Activated CD4-positive, alpha-beta T cell treated with anti-CD3 and anti-CD28 coated beads for 36 hours (primary cell): ENCODE measurements around the gene NVL. TPM values are rescaled to one million over a fixed set of nuclear protein-coding genes. Genes with fewer than 3 reads are reported as not detected.

Experiments used
- ATAC-seq: fragments of 200-7000 bp; cut with Tn5 transposase; one replicate; pipeline ENCODE4 v1.10.0; 2021; ENCODE audit warnings: mild to moderate bottlenecking, moderate library complexity
- CTCF ChIA-PET: fragments of 350-600 bp; sonication (Branson Sonifier 250); formaldehyde crosslinking; loops from one replicate; lab custom pipeline; 2021; ENCODE audit warnings: antibody characterized with exemption; lab: Charles Lee
- POLR2A ChIA-PET: fragments of 350-600 bp; sonication (Branson Sonifier 250); formaldehyde crosslinking; loops from one replicate; lab custom pipeline; 2021; ENCODE audit warnings: antibody characterized with exemption, inconsistent platforms; lab: Charles Lee
- DNase-seq: peaks from one replicate; pipeline ENCODE4 v3.0.0-alpha.2; 2020
- H3K27ac Mint-ChIP-seq: one replicate; pipeline ENCODE4 v1.8.0; 2021; ENCODE audit warnings: mixed read lengths
- H3K27me3 Mint-ChIP-seq: one replicate; pipeline ENCODE4 v1.8.0; 2021; ENCODE audit warnings: mixed read lengths
- H3K36me3 Mint-ChIP-seq: one replicate; pipeline ENCODE4 v1.8.0; 2021; ENCODE audit warnings: low read depth, mixed read lengths
- H3K4me1 Mint-ChIP-seq: one replicate; pipeline ENCODE4 v1.8.0; 2021; ENCODE audit warnings: mixed read lengths
- H3K4me3 Mint-ChIP-seq: one replicate; pipeline ENCODE4 v1.8.0; 2021; ENCODE audit warnings: mild to moderate bottlenecking, moderate library complexity, mixed read lengths
- H3K9me3 Mint-ChIP-seq: one replicate; pipeline ENCODE4 v1.8.0; 2021; ENCODE audit warnings: low read depth, mixed read lengths
- intact Hi-C, 2 experiments: fragments of 100-400 bp; cut with DNase I in 1 of 2; cut with micrococcal nuclease in 1 of 2; formaldehyde crosslinking; loops; one replicate each; pipeline versions ENCODE4 v1.14.2 to v1.15.1; 2022 to 2024; cut with DNase I, micrococcal nuclease
- total RNA-seq, 2 experiments: library from RNA; stranded (reverse); gene quantifications; one replicate each; pipeline ENCODE4 v1.2.3, GENCODE V29; 2021

Gene NVL
- total RNA-seq, 2 experiments from 2014 or later = 34.2 to 44.1 TPM

- CTCF ChIA-PET = no interaction called here
- intact Hi-C loops = no loop called here
- no peaks in the 10 kb centered on the region for H3K9me3 Mint-ChIP-seq
Observed at GRCh38 chr1:224259986-224260385, 70.0 kb downstream of the NVL start.

GRCh38 chr1:224258351-224258750 is 71.6 kb downstream of the NVL start:
- ChIA-PET CTCF (no interaction called here), POLR2A (no interaction called here)
- Mint-ChIP-seq H3K4me1 (peaks cover 14% of the 10 kb centered on the region), H3K9me3 (no peaks in the 10 kb centered on the region), H3K4me3 (no peak overlapping the region), H3K27me3 (no peaks in the 10 kb centered on the region), H3K27ac (no peak overlapping the region), H3K36me3 (peaks cover 10% of the 10 kb centered on the region)
- ATAC-seq = no peak
- no peak for DNase-seq
- intact Hi-C loops = no loop called here

More at GRCh38 chr1:224259986-224260385, 70.0 kb downstream of the NVL start:
- POLR2A ChIA-PET = no interaction called here
- ATAC-seq (no peak), DNase-seq (no peak)
- H3K27ac Mint-ChIP-seq = no peak overlapping the region
- no peaks in the 10 kb centered on the region for H3K27me3 Mint-ChIP-seq
- H3K4me3 Mint-ChIP-seq = no peak overlapping the region
- H3K36me3 Mint-ChIP-seq = peaks cover 20% of the 10 kb centered on the region
- H3K4me1 Mint-ChIP-seq = peaks cover 14% of the 10 kb centered on the region

- peaks cover 4% of the 10 kb centered on the region for H3K36me3 Mint-ChIP-seq
- CTCF ChIA-PET = no interaction called here
- ATAC-seq = no peak
- no peak overlapping the region for H3K27ac Mint-ChIP-seq
- no peak overlapping the region for H3K4me3 Mint-ChIP-seq
- DNase-seq = no peak
- no peaks in the 10 kb centered on the region for H3K9me3 Mint-ChIP-seq
- intact Hi-C loops = no loop called here
- no peaks in the 10 kb centered on the region for H3K27me3 Mint-ChIP-seq
- POLR2A ChIA-PET = interaction anchor here (0.6 kb wide), 1 partner anchor 206 kb away, joined by 5 read pairs; no protein-coding TSS in a partner anchor
- peaks cover 3% of the 10 kb centered on the region for H3K4me1 Mint-ChIP-seq
Observed at GRCh38 chr1:224256640-224257039, 73.3 kb downstream of the NVL start.

- no peak overlapping the region for H3K27ac Mint-ChIP-seq
- no peaks in the 10 kb centered on the region for H3K9me3 Mint-ChIP-seq
- no peak overlapping the region for H3K4me3 Mint-ChIP-seq
- ChIA-PET POLR2A (no interaction called here), CTCF (no interaction called here)
- H3K4me1 Mint-ChIP-seq = no peaks in the 10 kb centered on the region
- intact Hi-C loops = no loop called here
- DNase-seq = no peak
- no peak for ATAC-seq
- H3K27me3 Mint-ChIP-seq = no peaks in the 10 kb centered on the region
- peaks cover 6% of the 10 kb centered on the region for H3K36me3 Mint-ChIP-seq
Observed at GRCh38 chr1:224253721-224254120, 76.3 kb downstream of the NVL start.

- DNase-seq = no peak
- H3K27ac Mint-ChIP-seq = no peak overlapping the region
- POLR2A ChIA-PET = no interaction called here
Observed at GRCh38 chr1:224252479-224252878, 77.5 kb downstream of the NVL start.

GRCh38 chr1:224251741-224252146 is 78.2 kb downstream of the NVL start:
- H3K27ac Mint-ChIP-seq = no peak overlapping the region
- POLR2A ChIA-PET = interaction anchor here (0.6 kb wide), 2 partner anchors 14 to 32 kb away, joined by 3 to 5 read pairs; no protein-coding TSS in a partner anchor

More at GRCh38 chr1:224252479-224252878, 77.5 kb downstream of the NVL start:
- intact Hi-C loops = no loop called here
- no peaks in the 10 kb centered on the region for H3K9me3 Mint-ChIP-seq
- CTCF ChIA-PET = interaction anchor here (0.7 kb wide), 1 partner anchor 45 kb away, joined by 3 read pairs; no protein-coding TSS in a partner anchor
- no peak overlapping the region for H3K4me3 Mint-ChIP-seq
- no peaks in the 10 kb centered on the region for H3K4me1 Mint-ChIP-seq
- peaks cover 17% of the 10 kb centered on the region for H3K36me3 Mint-ChIP-seq
- no peak for ATAC-seq
- no peaks in the 10 kb centered on the region for H3K27me3 Mint-ChIP-seq

GRCh38 chr1:224245188-224245587 is 84.8 kb downstream of the NVL start:
- peak; percentile 16 for DNase-seq
- H3K4me3 Mint-ChIP-seq = no peak overlapping the region
- H3K27ac Mint-ChIP-seq = peak overlapping the region; percentile 59
- peaks cover 20% of the 10 kb centered on the region for H3K36me3 Mint-ChIP-seq
- H3K4me1 Mint-ChIP-seq = peaks cover 13% of the 10 kb centered on the region
- H3K27me3 Mint-ChIP-seq = no peaks in the 10 kb centered on the region
- no peaks in the 10 kb centered on the region for H3K9me3 Mint-ChIP-seq
- intact Hi-C loops = no loop called here
- ATAC-seq = peak; percentile 66
- ChIA-PET POLR2A (no interaction called here), CTCF (interaction anchor here (1.9 kb wide), 1 partner anchor 76 kb away, joined by 3 read pairs; no protein-coding TSS in a partner anchor)

More at GRCh38 chr1:224251741-224252146, 78.2 kb downstream of the NVL start:
- H3K4me3 Mint-ChIP-seq = no peak overlapping the region
- H3K36me3 Mint-ChIP-seq = peaks cover 17% of the 10 kb centered on the region
- ATAC-seq (no peak), DNase-seq (no peak)
- no peaks in the 10 kb centered on the region for H3K27me3 Mint-ChIP-seq
- CTCF ChIA-PET = interaction anchor here (0.7 kb wide), 1 partner anchor 45 kb away, joined by 3 read pairs; no protein-coding TSS in a partner anchor
- no peaks in the 10 kb centered on the region for H3K4me1 Mint-ChIP-seq
- no peaks in the 10 kb centered on the region for H3K9me3 Mint-ChIP-seq
- intact Hi-C loops = no loop called here

GRCh38 chr1:224238756-224239155 is 91.2 kb downstream of the NVL start:
- POLR2A ChIA-PET = no interaction called here

GRCh38 chr1:224238212-224238611 is 91.8 kb downstream of the NVL start:
- ChIA-PET CTCF (interaction anchor here (0.6 kb wide), 1 partner anchor 225 kb away, joined by 4 read pairs; no protein-coding TSS in a partner anchor), POLR2A (interaction anchor here (0.7 kb wide), 1 partner anchor 14 kb away, joined by 5 read pairs; no protein-coding TSS in a partner anchor)
- Mint-ChIP-seq H3K4me3 (no peak overlapping the region), H3K4me1 (no peaks in the 10 kb centered on the region), H3K36me3 (peaks cover 5% of the 10 kb centered on the region), H3K9me3 (no peaks in the 10 kb centered on the region), H3K27me3 (no peaks in the 10 kb centered on the region), H3K27ac (peak overlapping the region; percentile 27)
- ATAC-seq (no peak), DNase-seq (no peak)
- intact Hi-C loops = loop anchor here in 1 of 2 experiments (5.0 kb wide), 1 partner anchor 941 kb away; no protein-coding TSS in a partner anchor

More at GRCh38 chr1:224238756-224239155, 91.2 kb downstream of the NVL start:
- DNase-seq = no peak
- Mint-ChIP-seq H3K36me3 (peaks cover 5% of the 10 kb centered on the region), H3K9me3 (no peaks in the 10 kb centered on the region), H3K27me3 (no peaks in the 10 kb centered on the region), H3K4me3 (no peak overlapping the region), H3K4me1 (no peaks in the 10 kb centered on the region), H3K27ac (peak overlapping the region; percentile 27)
- CTCF ChIA-PET = no interaction called here
- ATAC-seq = no peak
- intact Hi-C loops = loop anchor here in 1 of 2 experiments (5.0 kb wide), 1 partner anchor 941 kb away; no protein-coding TSS in a partner anchor

GRCh38 chr1:224237119-224237881 is 92.7 kb downstream of the NVL start:
- no peaks in the 10 kb centered on the region for H3K9me3 Mint-ChIP-seq
- no peaks in the 10 kb centered on the region for H3K27me3 Mint-ChIP-seq
- H3K4me3 Mint-ChIP-seq = no peak overlapping the region
- intact Hi-C loops = loop anchor here in 1 of 2 experiments (5.0 kb wide), 1 partner anchor 940 kb away; no protein-coding TSS in a partner anchor
- H3K36me3 Mint-ChIP-seq = peaks cover 5% of the 10 kb centered on the region
- DNase-seq (no peak), ATAC-seq (no peak)
- no peaks in the 10 kb centered on the region for H3K4me1 Mint-ChIP-seq
- POLR2A ChIA-PET = interaction anchor here (0.6 to 0.7 kb wide), 2 partner anchors 15 to 86 kb away, joined by 3 to 5 read pairs; no protein-coding TSS in a partner anchor
- no peak overlapping the region for H3K27ac Mint-ChIP-seq
- CTCF ChIA-PET = interaction anchor here (0.9 kb wide), 1 partner anchor 173 kb away, joined by 3 read pairs; no protein-coding TSS in a partner anchor

GRCh38 chr1:224235813-224236493 is 94.0 kb downstream of the NVL start:
- intact Hi-C loops = loop anchor here in 1 of 2 experiments (5.0 kb wide), 1 partner anchor 939 kb away; no protein-coding TSS in a partner anchor
- Mint-ChIP-seq H3K36me3 (peaks cover 8% of the 10 kb centered on the region), H3K27ac (no peak overlapping the region)

More at GRCh38 chr1:224235813-224236493, 94.0 kb downstream of the NVL start:
- Mint-ChIP-seq H3K4me1 (no peaks in the 10 kb centered on the region), H3K4me3 (no peak overlapping the region), H3K9me3 (no peaks in the 10 kb centered on the region), H3K27me3 (no peaks in the 10 kb centered on the region)
- ChIA-PET CTCF (no interaction called here), POLR2A (no interaction called here)
- ATAC-seq = no peak
- no peak for DNase-seq
